GM23338 (cell line): ENCODE data around the gene DVL2. TPM values are rescaled to one million over a fixed set of nuclear protein-coding genes. Genes with fewer than 3 reads are reported as not detected.

ENCODE experiments used
- ATAC-seq: fragments of 200-7000 bp; cut with Tn5 transposase; 3 replicates; pipeline ENCODE4 v1.9.1; 2020
- DNase-seq: peaks from one replicate; pipeline ENCODE4 v3.0.0-alpha.2; 2015; ENCODE audit warnings: low spot score
- H2AFZ ChIP-seq: fragments of 200-600 bp; sonication (generic); 2 replicates; pipeline ENCODE4 v1.8.0; 2016; ENCODE audit warnings: antibody characterized with exemption, mild to moderate bottlenecking, moderate library complexity
- H3F3A ChIP-seq: fragments of 200-600 bp; sonication (generic); replicated peaks from 2 replicates; pipeline ENCODE4 v1.8.0; 2017; ENCODE audit warnings: antibody characterized with exemption, mixed run types, low read depth
- H3K27ac ChIP-seq: fragments of 200-600 bp; sonication (generic); 2 replicates; pipeline ENCODE4 v1.6.1; 2016; ENCODE audit warnings: low read depth
- H3K27me3 ChIP-seq: fragments of 200-600 bp; sonication (generic); 2 replicates; pipeline ENCODE4 v1.8.0; 2016; ENCODE audit warnings: mild to moderate bottlenecking, mixed run types, moderate library complexity; ENCODE audit not compliant: insufficient read depth
- H3K36me3 ChIP-seq: fragments of 200-600 bp; sonication (generic); 2 replicates; pipeline ENCODE4 v1.8.0; 2016; ENCODE audit warnings: mild to moderate bottlenecking; ENCODE audit not compliant: insufficient read depth
- H3K4me1 ChIP-seq: fragments of 200-600 bp; sonication (generic); 2 replicates; pipeline ENCODE4 v1.8.0; 2016; ENCODE audit warnings: mild to moderate bottlenecking, moderate library complexity; ENCODE audit not compliant: insufficient read depth
- H3K4me2 ChIP-seq: fragments of 200-600 bp; sonication (generic); 2 replicates; pipeline ENCODE4 v1.7.1; 2017; ENCODE audit warnings: mixed run types
- H3K4me3 ChIP-seq: fragments of 200-600 bp; sonication (generic); 2 replicates; pipeline ENCODE4 v1.6.1; 2016; ENCODE audit warnings: mixed run types
- H3K79me2 ChIP-seq: fragments of 200-600 bp; sonication (generic); replicated peaks from 2 replicates; pipeline ENCODE4 v1.8.0; 2017; ENCODE audit warnings: mild to moderate bottlenecking; ENCODE audit not compliant: insufficient read depth
- H3K9me2 ChIP-seq: fragments of 200-600 bp; sonication (generic); 2 replicates; pipeline ENCODE4 v1.8.0; 2017; ENCODE audit not compliant: insufficient read depth
- H4K20me1 ChIP-seq: fragments of 200-600 bp; sonication (generic); replicated peaks from 2 replicates; pipeline ENCODE4 v1.8.0; 2017; ENCODE audit warnings: mild to moderate bottlenecking; ENCODE audit not compliant: insufficient read depth
- H3K27ac Mint-ChIP-seq: 2 replicates; pipeline ENCODE4 v1.8.0; 2020; ENCODE audit warnings: inconsistent platforms, mild to moderate bottlenecking, moderate library complexity, mixed read lengths
- H3K27me3 Mint-ChIP-seq: 3 replicates; pipeline ENCODE4 v1.8.0; 2022; ENCODE audit warnings: low read depth, mild to moderate bottlenecking, moderate library complexity, mixed read lengths, inconsistent platforms; ENCODE audit not compliant: insufficient read depth, poor library complexity
- H3K36me3 Mint-ChIP-seq: 3 replicates; pipeline ENCODE4 v1.8.0; 2021; ENCODE audit warnings: low read depth, mild to moderate bottlenecking, inconsistent platforms, moderate library complexity, mixed read lengths
- H3K4me1 Mint-ChIP-seq: 3 replicates; pipeline ENCODE4 v1.8.0; 2020; ENCODE audit warnings: mild to moderate bottlenecking, inconsistent platforms, mixed read lengths
- H3K4me3 Mint-ChIP-seq: 3 replicates; pipeline ENCODE4 v1.8.0; 2021; ENCODE audit warnings: moderate library complexity, mild to moderate bottlenecking, inconsistent platforms, mixed read lengths
- H3K9me3 Mint-ChIP-seq: 3 replicates; pipeline ENCODE4 v1.8.0; 2020; ENCODE audit warnings: moderate library complexity, mild to moderate bottlenecking, inconsistent platforms, mixed read lengths
- CREB1 ChIP-seq: fragments of 250-450 bp; sonication (Bioruptor Pico); IDR thresholded peaks from 2 replicates; pipeline ENCODE4 v1.5.0; 2020; ENCODE audit warnings: low read depth, mild to moderate bottlenecking, moderate library complexity
- EZH2 ChIP-seq: fragments of 200-600 bp; sonication (generic); IDR thresholded peaks from one replicate; pipeline ENCODE4 v1.8.0; 2017; ENCODE audit warnings: antibody characterized with exemption, mild to moderate bottlenecking, low read depth; ENCODE audit not compliant: unreplicated experiment
- EZH2phosphoT487 ChIP-seq: fragments of 200-600 bp; sonication (generic); IDR thresholded peaks from one replicate; pipeline ENCODE4 v1.8.1; 2018; ENCODE audit warnings: antibody characterized with exemption; ENCODE audit not compliant: unreplicated experiment
- JUNB ChIP-seq: IDR thresholded peaks from one replicate; pipeline ENCODE4 v1.6.1; 2016; ENCODE audit warnings: antibody characterized with exemption; ENCODE audit not compliant: unreplicated experiment
- NANOG ChIP-seq: IDR thresholded peaks from 2 replicates; pipeline ENCODE4 v1.6.1; 2016; ENCODE audit warnings: antibody characterized with exemption, borderline replicate concordance
- REST ChIP-seq: IDR thresholded peaks from one replicate; pipeline ENCODE4 v1.6.1; 2018; ENCODE audit warnings: antibody characterized with exemption; ENCODE audit not compliant: unreplicated experiment
- STAT1 ChIP-seq: IDR thresholded peaks from one replicate; pipeline ENCODE4 v1.6.1; 2016; ENCODE audit warnings: antibody characterized with exemption; ENCODE audit not compliant: unreplicated experiment
- ZNF114 ChIP-seq: fragments of 250-450 bp; sonication (Bioruptor Pico); IDR thresholded peaks from 2 replicates; pipeline ENCODE4 v1.5.0; 2020; ENCODE audit warnings: mild to moderate bottlenecking, moderate library complexity
- ZNF331 ChIP-seq: fragments of 250-450 bp; sonication (Bioruptor Pico); IDR thresholded peaks from 2 replicates; pipeline ENCODE4 v1.5.0; 2020; ENCODE audit warnings: low read depth, mild to moderate bottlenecking, moderate library complexity
- polyA plus RNA-seq: library from polyadenylated mRNA; unstranded; fragments of >200 nt; fragmentation: Nextera tagmentation; extraction: Ambion mirVana; gene quantifications from 2 replicates; pipeline ENCODE4 v1.2.1, GENCODE V29; 2016
- total RNA-seq: library from RNA; depleted of rRNA; stranded (reverse); fragments of >200 nt; shearing (Covaris generic); gene quantifications from 2 replicates; pipeline ENCODE4 v1.2.3, GENCODE V29; 2014
- TF ChIP-seq, protein P1 (sequence below), 2 experiments: fragments of 200-600 bp in 1 of 2; sonication (generic) in 1 of 2; conservative IDR thresholded peaks; 2 replicates each; pipeline versions ENCODE4 v1.5.1 to v1.6.1; 2016 to 2017; ENCODE audit warnings: antibody characterized with exemption in 2 of 2, low read depth in 2 of 2, mild to moderate bottlenecking in 2 of 2, moderate library complexity in 1 of 2
- TF ChIP-seq, protein P2 (sequence below): IDR thresholded peaks from 2 replicates; pipeline ENCODE4 v1.6.1; 2016; ENCODE audit warnings: antibody characterized with exemption

Gene DVL2
- total and polyA plus RNA-seq, 2 experiments from 2014 or later, result 19.7 to 80.6 TPM

- TF ChIP-seq REST (no peak), ZNF331 (CRISPR knock-in tag) (no peak), JUNB (no peak), ZNF114 (CRISPR knock-in tag) (no peak), NANOG (no peak)
- TF ChIP-seq, protein P1, sequence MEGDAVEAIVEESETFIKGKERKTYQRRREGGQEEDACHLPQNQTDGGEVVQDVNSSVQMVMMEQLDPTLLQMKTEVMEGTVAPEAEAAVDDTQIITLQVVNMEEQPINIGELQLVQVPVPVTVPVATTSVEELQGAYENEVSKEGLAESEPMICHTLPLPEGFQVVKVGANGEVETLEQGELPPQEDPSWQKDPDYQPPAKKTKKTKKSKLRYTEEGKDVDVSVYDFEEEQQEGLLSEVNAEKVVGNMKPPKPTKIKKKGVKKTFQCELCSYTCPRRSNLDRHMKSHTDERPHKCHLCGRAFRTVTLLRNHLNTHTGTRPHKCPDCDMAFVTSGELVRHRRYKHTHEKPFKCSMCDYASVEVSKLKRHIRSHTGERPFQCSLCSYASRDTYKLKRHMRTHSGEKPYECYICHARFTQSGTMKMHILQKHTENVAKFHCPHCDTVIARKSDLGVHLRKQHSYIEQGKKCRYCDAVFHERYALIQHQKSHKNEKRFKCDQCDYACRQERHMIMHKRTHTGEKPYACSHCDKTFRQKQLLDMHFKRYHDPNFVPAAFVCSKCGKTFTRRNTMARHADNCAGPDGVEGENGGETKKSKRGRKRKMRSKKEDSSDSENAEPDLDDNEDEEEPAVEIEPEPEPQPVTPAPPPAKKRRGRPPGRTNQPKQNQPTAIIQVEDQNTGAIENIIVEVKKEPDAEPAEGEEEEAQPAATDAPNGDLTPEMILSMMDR (conservative IDR thresholded peaks at IDR 0.05; ENCODE audit: low read depth in 2 of 2), result no peak
Observed at GRCh38 chr17:7282752-7283321, 48.5 kb upstream of the DVL2 start (continued).

DNA sequence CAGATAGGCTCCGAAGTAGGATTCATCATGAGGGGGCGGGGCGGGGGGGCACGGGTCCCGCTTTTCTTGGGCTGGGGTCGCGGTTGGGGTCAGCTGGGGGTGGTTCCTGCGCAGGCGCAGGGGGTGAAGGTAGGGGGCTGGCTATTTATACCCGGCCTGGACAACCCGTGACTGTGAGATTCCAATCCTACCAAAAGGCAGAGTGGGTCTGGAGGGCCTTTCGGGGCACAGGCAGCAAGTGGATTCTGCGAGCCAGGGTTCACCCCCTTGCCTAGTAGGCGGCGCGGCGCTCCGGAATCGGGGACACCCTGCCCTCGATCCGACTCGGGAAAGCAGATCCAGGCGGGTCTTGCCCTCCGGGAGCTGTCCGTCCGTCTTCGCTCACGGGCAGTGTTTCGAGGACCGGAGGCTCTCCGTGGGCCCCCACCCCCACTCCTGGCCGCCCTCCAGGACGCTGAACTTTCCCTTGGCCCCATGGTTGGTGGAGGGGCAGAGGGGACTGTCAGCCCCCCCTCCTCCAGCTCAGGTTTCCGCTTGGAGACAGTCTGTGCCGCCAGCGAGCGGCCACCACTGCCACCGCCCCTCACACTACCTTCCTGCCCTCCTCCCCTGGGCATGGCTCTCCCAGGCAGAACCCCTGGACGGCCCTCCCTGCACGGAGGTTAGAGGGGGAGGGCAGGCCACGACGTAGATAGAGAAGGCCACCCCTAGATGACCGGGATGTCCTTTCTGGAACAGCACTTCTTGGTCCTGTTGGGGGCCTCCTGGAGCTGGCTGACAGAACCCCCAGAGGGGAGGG is 47.8 kb upstream of the DVL2 start:
- Histone ChIP-seq H3K4me1 (peaks cover 13% of the 10 kb centered on the region; the same call in 1 of the 2 replicates), H3K4me2 (peak overlapping the region; percentile 86), H3K79me2 (no peaks in the 10 kb centered on the region), H4K20me1 (peaks cover 3% of the 10 kb centered on the region; the same call in 1 of the 2 replicates), H3K9me2 (no peaks in the 10 kb centered on the region), H3K27ac (no peak overlapping the region), H3K4me3 (peak overlapping the region; percentile 89), H2AFZ (peak overlapping the region; percentile 74), H3F3A (peaks cover 15% of the 10 kb centered on the region; the same call in 1 of the 2 replicates), H3K36me3 (peaks cover 5% of the 10 kb centered on the region; the same call in 1 of the 2 replicates), H3K27me3 (peaks cover 10% of the 10 kb centered on the region)
- peaks cover 7% of the 10 kb centered on the region for H3K36me3 Mint-ChIP-seq
- H3K27ac Mint-ChIP-seq, result no peak overlapping the region
- peak overlapping the region; percentile 59 for H3K4me3 Mint-ChIP-seq
- ATAC-seq, result peak; percentile 6
- H3K27me3 Mint-ChIP-seq, result peaks cover 19% of the 10 kb centered on the region
- no peaks in the 10 kb centered on the region; the same call in 2 of the 3 replicates for H3K9me3 Mint-ChIP-seq
- peaks cover 24% of the 10 kb centered on the region for H3K4me1 Mint-ChIP-seq
- DNase-seq, result peak; percentile 45
- TF ChIP-seq, protein P2, sequence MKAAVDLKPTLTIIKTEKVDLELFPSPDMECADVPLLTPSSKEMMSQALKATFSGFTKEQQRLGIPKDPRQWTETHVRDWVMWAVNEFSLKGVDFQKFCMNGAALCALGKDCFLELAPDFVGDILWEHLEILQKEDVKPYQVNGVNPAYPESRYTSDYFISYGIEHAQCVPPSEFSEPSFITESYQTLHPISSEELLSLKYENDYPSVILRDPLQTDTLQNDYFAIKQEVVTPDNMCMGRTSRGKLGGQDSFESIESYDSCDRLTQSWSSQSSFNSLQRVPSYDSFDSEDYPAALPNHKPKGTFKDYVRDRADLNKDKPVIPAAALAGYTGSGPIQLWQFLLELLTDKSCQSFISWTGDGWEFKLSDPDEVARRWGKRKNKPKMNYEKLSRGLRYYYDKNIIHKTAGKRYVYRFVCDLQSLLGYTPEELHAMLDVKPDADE, result no peak
- TF ChIP-seq EZH2 (no peak), ZNF331 (CRISPR knock-in tag) (no peak), JUNB (no peak), ZNF114 (CRISPR knock-in tag) (no peak), STAT1 (no peak), NANOG (no peak), CREB1 (CRISPR knock-in tag) (no peak), EZH2phosphoT487 (no peak), REST (no peak)
- TF ChIP-seq, protein P1 (conservative IDR thresholded peaks at IDR 0.05; ENCODE audit: low read depth in 2 of 2), result no peak
